ENCODE data around the gene KCNK13.
"Not testable (repeated sequence)": the region's sequence is repeated elsewhere in the genome, so short reads cannot be mapped to it uniquely, and the experiment has no call there.

The KCNK13 gene

GRCh38 chr14:90060965-90061684, 669 bp upstream of the KCNK13 start:
- no peak for DNase-seq (ENCODE audit: low spot score)

DNA sequence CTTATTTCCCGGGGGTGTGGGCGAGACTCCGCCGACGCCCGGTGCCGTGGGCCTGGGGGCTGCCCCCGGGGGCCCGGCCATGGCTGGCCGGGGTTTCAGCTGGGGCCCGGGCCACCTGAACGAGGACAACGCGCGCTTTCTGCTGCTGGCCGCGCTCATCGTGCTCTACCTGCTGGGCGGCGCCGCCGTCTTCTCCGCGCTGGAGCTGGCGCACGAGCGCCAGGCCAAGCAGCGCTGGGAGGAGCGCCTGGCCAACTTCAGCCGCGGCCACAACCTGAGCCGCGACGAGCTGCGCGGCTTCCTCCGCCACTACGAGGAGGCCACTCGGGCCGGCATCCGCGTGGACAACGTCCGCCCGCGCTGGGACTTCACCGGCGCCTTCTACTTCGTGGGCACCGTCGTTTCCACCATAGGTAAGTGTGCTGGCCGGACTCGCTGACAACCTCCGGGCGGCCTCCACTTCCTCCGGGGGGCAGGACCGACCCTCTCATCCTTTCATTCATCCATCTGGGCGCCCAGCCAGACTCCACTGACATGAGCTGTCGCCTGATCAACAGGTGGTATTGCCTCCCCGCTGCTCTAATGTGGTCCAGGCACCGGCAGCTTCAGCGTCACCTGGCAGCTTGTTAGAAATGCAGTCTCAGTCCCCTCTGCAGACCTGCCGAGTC, 467 bp downstream of the KCNK13 start:
- no peak for DNase-seq (ENCODE audit: low spot score)

- DNase-seq (ENCODE audit: low spot score) = no peak
Observed at GRCh38 chr14:90062822-90063539, 1.2 kb downstream of the KCNK13 start.

DNA sequence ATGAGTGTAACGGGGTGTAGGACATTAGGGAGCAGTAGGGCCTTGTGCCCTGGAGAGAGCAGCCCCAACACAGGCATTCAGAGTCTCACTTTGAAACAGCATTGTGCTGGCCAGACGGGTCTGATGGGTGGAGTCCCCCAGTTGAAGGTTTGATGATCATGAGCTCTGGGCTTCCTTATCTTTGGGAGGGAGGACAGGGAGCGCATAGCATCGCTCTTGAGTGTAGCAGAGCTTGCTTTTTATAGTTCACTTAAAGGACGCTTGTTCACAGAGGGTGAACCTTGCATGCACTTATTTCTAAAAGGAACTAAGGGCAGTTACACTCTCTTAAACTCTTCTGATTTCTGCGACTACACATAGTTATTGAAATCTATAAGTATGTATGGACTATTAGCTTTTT, 10.6 kb downstream of the KCNK13 start:
- DNase-seq (ENCODE audit: low spot score) = no peak

DNA sequence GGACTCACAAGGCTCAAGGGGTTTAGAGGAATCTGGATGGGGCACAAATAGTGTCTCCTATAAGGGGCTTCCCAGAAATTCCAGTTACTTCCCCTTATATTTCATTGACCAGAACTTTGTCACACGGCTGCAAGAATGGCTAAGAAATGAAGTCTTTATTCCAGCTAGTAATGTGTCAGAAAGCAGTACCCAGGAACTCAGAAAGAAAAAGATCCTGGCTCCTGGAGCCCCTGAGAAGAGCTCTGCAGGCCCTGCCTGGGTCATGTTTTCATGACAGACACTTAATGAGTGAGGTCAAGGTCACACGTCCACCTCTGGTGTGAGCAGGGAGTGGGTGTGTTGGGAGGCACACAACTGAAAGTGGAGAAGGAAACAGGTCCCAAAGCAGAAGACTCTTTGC, 17.8 kb downstream of the KCNK13 start:
- DNase-seq (ENCODE audit: low spot score) = no peak

- no peak for DNase-seq (ENCODE audit: low spot score)
Observed at GRCh38 chr14:90087433-90087832, 25.6 kb downstream of the KCNK13 start.

DNA sequence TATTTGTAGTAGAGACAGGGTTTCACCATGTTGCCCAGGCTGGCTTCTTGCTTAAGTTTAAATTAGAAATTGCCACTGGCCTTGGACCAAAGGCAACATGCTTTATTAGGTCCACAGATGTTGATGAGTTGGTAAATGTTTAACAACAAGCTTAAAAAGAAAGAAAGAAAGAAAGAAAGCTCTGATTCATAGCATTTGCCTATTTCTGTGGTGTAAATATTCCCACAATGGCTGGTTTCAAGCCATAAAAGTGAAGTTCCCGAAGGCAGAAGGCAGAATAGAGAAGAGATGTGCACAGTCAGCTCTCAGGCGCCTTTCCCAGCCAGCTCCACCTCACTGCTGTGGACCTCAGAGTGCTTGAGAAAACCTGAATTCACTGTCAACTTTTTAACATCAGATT, 26.4 kb downstream of the KCNK13 start:
- no peak for DNase-seq (ENCODE audit: low spot score)

- DNase-seq (ENCODE audit: low spot score) = not testable (repeated sequence)
Observed at GRCh38 chr14:90089486-90089885, 27.7 kb downstream of the KCNK13 start.

DNA sequence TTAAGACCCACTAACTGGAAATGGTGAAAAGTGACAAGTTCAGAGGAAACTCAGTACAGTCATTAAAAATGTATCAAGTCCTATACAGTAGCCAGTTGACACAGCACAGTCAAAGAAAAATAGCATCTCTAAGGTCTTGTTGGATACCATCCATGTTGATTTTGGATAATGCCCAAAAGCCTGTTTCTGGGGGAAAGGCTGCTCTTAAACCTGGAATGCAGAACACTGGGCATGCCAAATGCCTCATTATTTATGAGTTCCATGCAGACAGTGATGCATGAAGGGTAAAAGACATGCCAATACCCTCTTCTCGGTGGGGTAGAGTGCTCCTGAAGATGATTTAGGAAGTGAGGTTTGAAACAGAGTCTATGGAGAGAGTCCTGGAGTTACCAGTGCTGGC, 29.6 kb downstream of the KCNK13 start:
- no peak for DNase-seq (ENCODE audit: low spot score)

DNA sequence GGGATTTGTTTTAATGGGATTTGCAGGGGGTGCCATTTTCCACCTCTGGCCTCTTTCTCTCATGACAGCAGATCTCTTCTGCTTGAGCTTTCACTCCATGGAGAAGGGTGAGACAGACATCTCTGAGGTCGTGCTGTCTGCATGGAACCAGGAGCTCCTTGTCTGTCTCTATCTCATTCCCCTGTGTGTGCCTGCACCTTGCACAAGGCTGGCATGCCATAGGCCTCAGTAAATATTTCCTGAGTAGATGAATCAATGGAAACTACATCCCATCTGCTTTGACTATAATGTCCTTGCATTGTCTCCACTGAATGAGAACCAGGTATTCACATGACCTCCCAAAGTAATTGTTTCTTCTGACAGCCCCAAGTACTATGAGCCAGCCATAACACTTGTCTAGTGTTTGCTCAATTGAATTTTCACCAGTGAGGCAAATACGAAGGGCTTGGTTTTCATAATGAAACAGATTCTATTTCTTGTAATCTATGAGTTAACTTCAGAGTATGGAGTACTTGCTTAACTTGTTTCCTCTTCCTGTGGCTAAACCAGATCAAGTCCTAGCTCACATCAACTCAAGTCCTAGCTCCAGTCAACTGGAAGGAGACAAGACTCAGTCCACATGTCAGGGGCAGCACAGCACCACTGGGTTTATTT, 32.3 kb downstream of the KCNK13 start:
- DNase-seq (ENCODE audit: low spot score) = no peak

DNA sequence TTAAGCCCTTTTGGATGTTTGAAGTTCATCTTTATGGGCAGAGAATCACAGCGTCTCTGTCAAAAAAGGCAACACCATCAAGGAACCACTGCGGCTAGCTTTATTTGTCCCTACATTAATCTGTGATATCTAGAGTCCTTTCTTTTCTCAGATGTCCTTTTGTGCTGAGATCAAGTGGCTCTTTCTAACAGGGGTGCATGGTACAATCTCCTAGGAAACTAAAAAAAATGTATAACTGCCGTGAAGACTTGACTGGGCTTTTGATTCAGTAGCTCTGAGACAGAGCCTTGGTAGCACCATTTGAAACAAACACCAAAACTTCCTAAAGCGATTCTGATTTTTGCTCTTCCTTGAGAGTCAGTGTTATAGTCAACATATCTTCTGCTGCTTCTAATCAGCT, 33.3 kb downstream of the KCNK13 start:
- DNase-seq (ENCODE audit: low spot score) = no peak

DNA sequence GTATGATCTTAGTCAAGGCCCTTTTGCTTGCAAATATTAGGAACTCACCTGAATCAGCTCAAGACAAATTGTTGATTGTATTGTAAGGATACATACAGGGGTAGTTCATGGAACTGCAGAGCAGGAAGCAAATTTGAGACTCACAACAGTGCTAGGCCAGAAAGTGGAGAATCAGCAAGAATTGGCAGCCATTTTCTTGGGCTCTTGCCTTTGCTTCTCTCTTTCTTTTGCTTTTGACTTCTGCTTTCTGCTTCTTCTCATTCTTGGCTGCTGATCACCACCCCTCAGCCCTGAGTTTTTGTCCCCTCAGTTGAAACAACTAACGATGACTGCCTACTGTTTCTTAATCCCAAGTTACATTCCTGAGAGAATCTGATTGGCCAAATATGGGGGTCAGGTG, 34.8 kb downstream of the KCNK13 start:
- no peak for DNase-seq (ENCODE audit: low spot score)

DNA sequence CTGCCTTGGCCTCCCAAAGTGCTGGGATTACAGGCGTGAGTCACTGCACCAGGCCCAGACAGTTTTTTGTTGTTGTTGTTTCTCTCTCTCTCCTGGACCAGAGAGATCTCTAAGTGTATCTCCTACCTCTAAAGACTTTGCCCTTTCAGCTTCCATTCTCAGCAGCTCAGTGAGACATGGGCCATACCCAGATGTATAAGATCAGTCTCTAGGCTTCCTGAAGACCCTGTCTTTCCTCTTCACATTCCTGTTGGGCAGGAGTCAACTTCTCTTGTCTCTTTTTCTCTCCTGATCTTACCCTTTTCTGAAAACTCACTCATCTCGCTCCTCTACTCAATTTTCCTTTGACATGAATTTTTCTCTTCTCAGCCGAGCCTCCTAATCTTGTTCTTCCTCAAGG, 42.0 kb downstream of the KCNK13 start:
- no peak for DNase-seq (ENCODE audit: low spot score)

- DNase-seq (ENCODE audit: low spot score) = no peak
Observed at GRCh38 chr14:90105756-90106155, 44.0 kb downstream of the KCNK13 start.

- no peak for DNase-seq (ENCODE audit: low spot score)
Observed at GRCh38 chr14:90107789-90108188, 46.0 kb downstream of the KCNK13 start.

- no peak for DNase-seq (ENCODE audit: low spot score)
Observed at GRCh38 chr14:90109858-90110257, 48.1 kb downstream of the KCNK13 start.

GRCh38 chr14:90111895-90112534, 50.2 kb downstream of the KCNK13 start:
- peak; percentile 26 for DNase-seq (ENCODE audit: low spot score)

GRCh38 chr14:90114554-90114953, 52.8 kb downstream of the KCNK13 start:
- DNase-seq (ENCODE audit: low spot score) = no peak

GRCh38 chr14:90115780-90116179, 54.0 kb downstream of the KCNK13 start:
- DNase-seq (ENCODE audit: low spot score) = no peak

DNA sequence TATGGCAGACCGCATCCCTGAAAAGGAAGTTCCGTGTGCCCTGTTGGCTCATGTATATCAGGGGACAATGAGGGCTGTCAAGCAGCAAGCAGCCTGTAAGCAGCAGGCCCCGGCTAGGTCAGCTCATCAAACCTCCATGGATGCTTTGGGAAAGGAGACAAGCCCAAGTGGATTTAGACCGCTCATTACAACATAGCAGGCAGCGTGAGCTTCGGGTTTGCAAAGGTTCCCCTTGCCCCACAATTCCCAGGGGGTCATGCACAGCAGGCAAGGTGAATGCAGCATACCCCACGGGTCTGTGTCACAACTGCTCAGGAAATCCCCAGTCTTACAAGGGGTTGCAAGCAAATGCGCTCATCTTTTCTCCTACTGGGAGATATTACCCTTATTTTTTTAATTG, 54.6 kb downstream of the KCNK13 start:
- no peak for DNase-seq (ENCODE audit: low spot score)

GRCh38 chr14:90118027-90118426, 56.2 kb downstream of the KCNK13 start:
- no peak for DNase-seq (ENCODE audit: low spot score)

DNA sequence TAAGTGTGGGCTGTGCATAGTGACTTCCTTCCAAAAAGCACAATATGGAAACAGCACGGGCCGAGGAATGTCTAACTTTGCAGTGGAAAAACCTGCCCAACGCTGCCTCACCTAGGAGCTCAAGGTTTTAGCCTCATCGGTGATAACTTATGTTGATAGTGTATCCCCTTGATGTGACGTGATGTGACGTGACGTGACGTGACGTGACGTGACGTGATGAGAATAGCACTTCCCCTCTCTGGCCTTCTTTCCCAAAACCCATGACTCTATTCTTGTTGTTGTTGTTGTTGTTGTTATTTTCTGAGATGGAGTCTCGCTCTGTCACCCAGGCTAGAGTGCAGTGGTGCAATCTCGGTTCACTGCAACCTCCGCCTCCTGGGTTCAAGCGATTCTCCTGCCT, 64.5 kb downstream of the KCNK13 start:
- no peak for DNase-seq (ENCODE audit: low spot score)

All from kidney capillary endothelial cell (primary cell).